Fibroblast of lung (primary cell): ENCODE data around the gene LPIN1.

Source experiments
- EZH2 ChIP-seq: IDR thresholded peaks from 2 replicates; pipeline ENCODE4 v1.5.1; 2012; ENCODE audit warnings: low read length, control low read depth, mild to moderate bottlenecking; ENCODE audit errors: missing control alignments
- TF ChIP-seq, protein P1 (sequence below), 2 donors: IDR thresholded peaks in 1 of 2; conservative IDR thresholded peaks in 1 of 2; 1 replicate in 1 of 2; 2 replicates in 1 of 2; pipeline ENCODE4 v1.5.1; 2011 to 2012; ENCODE audit warnings: low read length in 2 of 2, control low read depth in 1 of 2, inconsistent platforms in 1 of 2, low read depth in 1 of 2, mild to moderate bottlenecking in 1 of 2

DNA sequence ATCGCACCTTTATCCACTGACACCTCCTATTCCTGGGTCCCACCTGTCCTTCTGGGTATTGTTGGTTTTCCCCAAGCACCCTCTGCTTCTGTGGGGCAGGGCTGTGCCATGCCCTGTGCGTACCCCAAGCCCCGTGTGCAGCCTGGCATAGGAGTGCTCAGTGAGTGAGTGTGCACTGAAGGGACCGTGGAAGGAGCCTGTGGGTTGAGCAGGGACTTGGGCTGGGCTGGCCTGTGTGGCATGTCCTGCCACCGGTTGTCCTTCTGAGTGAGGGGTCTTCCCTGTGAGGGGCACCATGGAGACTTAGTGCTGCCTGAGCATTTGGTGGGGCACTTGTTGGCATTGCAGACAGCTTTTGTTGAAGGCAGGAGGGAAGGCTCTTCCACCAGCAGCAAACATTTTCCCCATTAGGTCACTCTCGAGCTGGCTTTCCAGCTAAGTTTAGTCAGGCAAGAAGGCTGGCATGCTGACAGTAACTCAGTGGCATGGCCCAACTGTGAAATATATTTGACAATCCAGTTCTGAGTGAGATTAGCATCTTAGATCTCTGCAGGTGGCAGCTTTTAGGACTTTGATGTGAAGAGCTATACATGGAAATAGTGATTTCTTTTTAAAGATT is 64.7 kb downstream of the LPIN1 start:
- TF ChIP-seq, protein P1, sequence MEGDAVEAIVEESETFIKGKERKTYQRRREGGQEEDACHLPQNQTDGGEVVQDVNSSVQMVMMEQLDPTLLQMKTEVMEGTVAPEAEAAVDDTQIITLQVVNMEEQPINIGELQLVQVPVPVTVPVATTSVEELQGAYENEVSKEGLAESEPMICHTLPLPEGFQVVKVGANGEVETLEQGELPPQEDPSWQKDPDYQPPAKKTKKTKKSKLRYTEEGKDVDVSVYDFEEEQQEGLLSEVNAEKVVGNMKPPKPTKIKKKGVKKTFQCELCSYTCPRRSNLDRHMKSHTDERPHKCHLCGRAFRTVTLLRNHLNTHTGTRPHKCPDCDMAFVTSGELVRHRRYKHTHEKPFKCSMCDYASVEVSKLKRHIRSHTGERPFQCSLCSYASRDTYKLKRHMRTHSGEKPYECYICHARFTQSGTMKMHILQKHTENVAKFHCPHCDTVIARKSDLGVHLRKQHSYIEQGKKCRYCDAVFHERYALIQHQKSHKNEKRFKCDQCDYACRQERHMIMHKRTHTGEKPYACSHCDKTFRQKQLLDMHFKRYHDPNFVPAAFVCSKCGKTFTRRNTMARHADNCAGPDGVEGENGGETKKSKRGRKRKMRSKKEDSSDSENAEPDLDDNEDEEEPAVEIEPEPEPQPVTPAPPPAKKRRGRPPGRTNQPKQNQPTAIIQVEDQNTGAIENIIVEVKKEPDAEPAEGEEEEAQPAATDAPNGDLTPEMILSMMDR (conservative IDR thresholded peaks at IDR 0.05 in 1 of 2, IDR thresholded peaks at IDR 0.05 in 1 of 2; ENCODE audit: low read depth in 1 of 2, low read length in 2 of 2) = no peak
- no peak for TF ChIP-seq EZH2
